BE2C (cell line): ENCODE data around the gene KCTD1.

Source experiments
- DNase-seq: peaks from one replicate; pipeline ENCODE4 v3.0.0-alpha.2; 2020
- H3K27me3 ChIP-seq: fragments of 250-450 bp; sonication (Bioruptor Pico); 2 replicates; pipeline ENCODE4 v1.5.1; 2020; ENCODE audit warnings: mild to moderate bottlenecking
- H3K36me3 ChIP-seq: fragments of 250-450 bp; sonication (Bioruptor Pico); 2 replicates; pipeline ENCODE4 v1.5.1; 2020; ENCODE audit warnings: mild to moderate bottlenecking
- H3K4me1 ChIP-seq: fragments of 250-450 bp; sonication (Bioruptor Pico); 2 replicates; pipeline ENCODE4 v1.5.1; 2020
- H3K4me3 ChIP-seq: 2 replicates; pipeline ENCODE4 v1.5.1; 2011; ENCODE audit warnings: low read depth, low read length
- H3K9me3 ChIP-seq: fragments of 250-450 bp; sonication (Bioruptor Pico); 2 replicates; pipeline ENCODE4 v1.5.1; 2020
- TF ChIP-seq, protein P1 (sequence below): IDR thresholded peaks from 2 replicates; pipeline ENCODE4 v1.5.1; 2012; ENCODE audit warnings: mild to moderate bottlenecking, low read depth, low read length

KCTD1 gene

DNA sequence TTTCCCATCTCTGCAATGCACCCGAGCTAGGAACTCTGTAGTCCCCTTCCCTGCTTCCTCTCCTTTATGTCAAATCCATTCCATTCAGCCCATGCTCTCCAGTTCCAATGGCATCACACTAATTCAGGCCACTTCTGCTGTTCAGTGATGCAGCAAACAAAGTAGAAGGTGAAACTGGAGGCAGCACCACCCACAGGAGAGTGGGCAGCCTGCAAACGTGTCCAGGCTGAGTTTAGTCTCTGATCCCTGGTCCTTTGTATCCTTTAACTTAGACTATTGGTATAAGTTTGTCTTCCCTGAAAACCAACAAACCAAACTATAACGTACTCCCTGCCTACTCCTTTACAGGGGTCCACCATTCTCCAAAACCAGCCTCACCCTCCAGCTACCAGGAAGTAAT is 14.7 kb upstream of the KCTD1 start:
- no peak for DNase-seq
- no peaks in the 10 kb centered on the region for H3K4me1 ChIP-seq
- no peaks in the 10 kb centered on the region for H3K27me3 ChIP-seq
- TF ChIP-seq, protein P1, sequence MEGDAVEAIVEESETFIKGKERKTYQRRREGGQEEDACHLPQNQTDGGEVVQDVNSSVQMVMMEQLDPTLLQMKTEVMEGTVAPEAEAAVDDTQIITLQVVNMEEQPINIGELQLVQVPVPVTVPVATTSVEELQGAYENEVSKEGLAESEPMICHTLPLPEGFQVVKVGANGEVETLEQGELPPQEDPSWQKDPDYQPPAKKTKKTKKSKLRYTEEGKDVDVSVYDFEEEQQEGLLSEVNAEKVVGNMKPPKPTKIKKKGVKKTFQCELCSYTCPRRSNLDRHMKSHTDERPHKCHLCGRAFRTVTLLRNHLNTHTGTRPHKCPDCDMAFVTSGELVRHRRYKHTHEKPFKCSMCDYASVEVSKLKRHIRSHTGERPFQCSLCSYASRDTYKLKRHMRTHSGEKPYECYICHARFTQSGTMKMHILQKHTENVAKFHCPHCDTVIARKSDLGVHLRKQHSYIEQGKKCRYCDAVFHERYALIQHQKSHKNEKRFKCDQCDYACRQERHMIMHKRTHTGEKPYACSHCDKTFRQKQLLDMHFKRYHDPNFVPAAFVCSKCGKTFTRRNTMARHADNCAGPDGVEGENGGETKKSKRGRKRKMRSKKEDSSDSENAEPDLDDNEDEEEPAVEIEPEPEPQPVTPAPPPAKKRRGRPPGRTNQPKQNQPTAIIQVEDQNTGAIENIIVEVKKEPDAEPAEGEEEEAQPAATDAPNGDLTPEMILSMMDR = no peak
- H3K36me3 ChIP-seq = no peaks in the 10 kb centered on the region
- H3K4me3 ChIP-seq = no peak overlapping the region
- no peaks in the 10 kb centered on the region for H3K9me3 ChIP-seq

GRCh38 chr18:26562568-26562967 is 14.2 kb upstream of the KCTD1 start:
- DNase-seq = no peak

GRCh38 chr18:26561769-26562168 is 13.4 kb upstream of the KCTD1 start:
- Histone ChIP-seq H3K4me3 (no peak overlapping the region), H3K4me1 (no peaks in the 10 kb centered on the region), H3K36me3 (no peaks in the 10 kb centered on the region), H3K9me3 (no peaks in the 10 kb centered on the region), H3K27me3 (no peaks in the 10 kb centered on the region)
- DNase-seq = no peak
- TF ChIP-seq, protein P1 = no peak

More at GRCh38 chr18:26562568-26562967, 14.2 kb upstream of the KCTD1 start:
- TF ChIP-seq, protein P1 = no peak
- no peaks in the 10 kb centered on the region for H3K9me3 ChIP-seq
- H3K4me3 ChIP-seq = no peak overlapping the region
- H3K27me3 ChIP-seq = no peaks in the 10 kb centered on the region
- H3K36me3 ChIP-seq = no peaks in the 10 kb centered on the region
- no peaks in the 10 kb centered on the region for H3K4me1 ChIP-seq

- DNase-seq = no peak
- H3K4me1 ChIP-seq = no peaks in the 10 kb centered on the region
- no peaks in the 10 kb centered on the region for H3K36me3 ChIP-seq
- H3K9me3 ChIP-seq = no peaks in the 10 kb centered on the region
- H3K4me3 ChIP-seq = no peak overlapping the region
- no peaks in the 10 kb centered on the region for H3K27me3 ChIP-seq
- TF ChIP-seq, protein P1 = no peak
These were observed 8.2 kb upstream of the KCTD1 start for GRCh38 chr18:26556573-26556972.

- TF ChIP-seq, protein P1 = no peak
- H3K36me3 ChIP-seq = no peaks in the 10 kb centered on the region
- H3K4me1 ChIP-seq = no peaks in the 10 kb centered on the region
- H3K9me3 ChIP-seq = no peaks in the 10 kb centered on the region
- H3K27me3 ChIP-seq = no peaks in the 10 kb centered on the region
- H3K4me3 ChIP-seq = no peak overlapping the region
- no peak for DNase-seq
These were observed 7.6 kb upstream of the KCTD1 start for GRCh38 chr18:26555804-26556553.

DNA sequence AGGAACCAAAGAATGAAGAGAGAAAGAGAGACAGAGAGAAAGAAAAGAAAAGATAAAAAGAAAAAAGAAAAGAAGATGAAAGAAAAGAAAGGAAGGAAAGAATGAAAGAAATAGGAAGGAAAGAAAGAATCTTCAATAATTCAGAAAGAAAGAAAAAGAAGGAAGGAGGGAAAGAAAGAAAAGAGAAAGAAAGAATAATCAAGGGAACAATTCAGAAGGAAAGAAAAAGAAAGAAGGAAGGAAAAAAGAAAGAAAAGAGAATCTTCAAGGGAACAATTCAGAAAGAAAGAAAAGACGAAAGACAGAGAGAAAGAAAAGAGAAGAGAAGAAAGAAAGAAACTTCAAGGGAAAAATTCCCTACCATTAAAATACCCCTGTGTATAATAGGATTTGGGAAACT is 5.6 kb upstream of the KCTD1 start:
- Histone ChIP-seq H3K27me3 (no peaks in the 10 kb centered on the region), H3K36me3 (no peaks in the 10 kb centered on the region), H3K4me3 (no peak overlapping the region), H3K9me3 (no peaks in the 10 kb centered on the region), H3K4me1 (no peaks in the 10 kb centered on the region)
- TF ChIP-seq, protein P1 = no peak
- DNase-seq = no peak
